ENCODE data around the gene ADGRV1.

Gene ADGRV1

GRCh38 chr5:90613459-90613858, 54.9 kb downstream of the ADGRV1 start:
- no peak for TF ChIP-seq CTCF (IDR thresholded peaks at IDR 0.05)

- TF ChIP-seq CTCF (IDR thresholded peaks at IDR 0.05) = no peak
These were observed 55.4 kb downstream of the ADGRV1 start for GRCh38 chr5:90613918-90614504.

GRCh38 chr5:90615355-90615754, 56.8 kb downstream of the ADGRV1 start:
- no peak for TF ChIP-seq CTCF (IDR thresholded peaks at IDR 0.05)

- TF ChIP-seq CTCF (IDR thresholded peaks at IDR 0.05) = no peak
These were observed 59.5 kb downstream of the ADGRV1 start for GRCh38 chr5:90618071-90618470.

- TF ChIP-seq CTCF (IDR thresholded peaks at IDR 0.05) = no peak
These were observed 63.3 kb downstream of the ADGRV1 start for GRCh38 chr5:90621848-90622247.

GRCh38 chr5:90626493-90626892, 67.9 kb downstream of the ADGRV1 start:
- TF ChIP-seq CTCF (IDR thresholded peaks at IDR 0.05) = no peak

- no peak for TF ChIP-seq CTCF (IDR thresholded peaks at IDR 0.05)
These were observed 69.9 kb downstream of the ADGRV1 start for GRCh38 chr5:90628492-90628891.

- TF ChIP-seq CTCF (IDR thresholded peaks at IDR 0.05) = no peak
These were observed 74.2 kb downstream of the ADGRV1 start for GRCh38 chr5:90632791-90633190.
